ENCODE data around the gene SLC2A10. TPM values are rescaled to one million over a fixed set of nuclear protein-coding genes. Genes with fewer than 3 reads are reported as not detected.

Gene SLC2A10
- total RNA-seq, 1 donor from 2014 or later: 12.7 TPM

- Histone ChIP-seq H3K79me2 (ENCODE audit: insufficient read depth, low read length) (peaks cover 48% of the 10 kb centered on the region), H3K4me3 (ENCODE audit: insufficient read depth, low read depth, low read length) (peak within 1 kb of the TSS; percentile 92), H3K27me3 (ENCODE audit: insufficient read depth, low read length) (no peaks in the 10 kb centered on the region), H3K9me3 (ENCODE audit: insufficient read depth, low read depth, low read length) (no peaks in the 10 kb centered on the region), H3K27ac (ENCODE audit: low read depth, low read length) (peak within 1 kb of the TSS; percentile 94), H3K36me3 (ENCODE audit: insufficient read depth, low read length) (peaks cover 19% of the 10 kb centered on the region), H2AFZ (ENCODE audit: low read depth, low read length) (peak within 1 kb of the TSS; percentile 75), H4K20me1 (ENCODE audit: insufficient read depth, low read length) (peaks cover 33% of the 10 kb centered on the region), H3K4me2 (ENCODE audit: low read length) (peak within 1 kb of the TSS; percentile 94), H3K9ac (ENCODE audit: low read length) (peak within 1 kb of the TSS; percentile 95), H3K4me1 (ENCODE audit: insufficient read depth, low read length) (peaks cover 16% of the 10 kb centered on the region)
- Mint-ChIP-seq H3K27ac (ENCODE audit: unreplicated experiment) (peak within 1 kb of the TSS; percentile 97), H3K4me1 (ENCODE audit: low read depth, unreplicated experiment) (peaks cover 4% of the 10 kb centered on the region), H3K36me3 (ENCODE audit: low read depth, unreplicated experiment) (peaks cover 6% of the 10 kb centered on the region), H3K27me3 (ENCODE audit: low read depth, unreplicated experiment) (no peaks in the 10 kb centered on the region), H3K4me3 (ENCODE audit: unreplicated experiment) (peak within 1 kb of the TSS; percentile 95), H3K9me3 (ENCODE audit: unreplicated experiment) (no peaks in the 10 kb centered on the region)
- TF ChIP-seq EZH2 (IDR thresholded peaks at IDR 0.05; ENCODE audit: insufficient read depth, low read length) (no peak), CTCF (IDR thresholded peaks at IDR 0.05; ENCODE audit: insufficient read depth, low read depth, low read length) (no peak)
- FAIRE-seq (peak; percentile 74), DNase-seq (ENCODE audit: low read depth) (peak; percentile 100)
Observed at GRCh38 chr20:46689082-46689753, 20.2 kb upstream of the SLC2A10 start, which contains the start of gene TP53RK. TSS of gene TP53RK (minus strand) at chr20:46689444. CDS start at chr20:46689414, 30 bp downstream.

GRCh38 chr20:46689754-46690085 is 19.7 kb upstream of the SLC2A10 start:
- no peaks in the 10 kb centered on the region for H3K9me3 Mint-ChIP-seq (ENCODE audit: unreplicated experiment)
- H3K4me1 Mint-ChIP-seq (ENCODE audit: low read depth, unreplicated experiment): peaks cover 4% of the 10 kb centered on the region
- Histone ChIP-seq H2AFZ (ENCODE audit: low read depth, low read length) (peak overlapping the region; percentile 75), H3K4me3 (ENCODE audit: insufficient read depth, low read depth, low read length) (peak overlapping the region; percentile 92), H3K79me2 (ENCODE audit: insufficient read depth, low read length) (peaks cover 43% of the 10 kb centered on the region), H3K4me1 (ENCODE audit: insufficient read depth, low read length) (peaks cover 12% of the 10 kb centered on the region), H3K36me3 (ENCODE audit: insufficient read depth, low read length) (peaks cover 17% of the 10 kb centered on the region), H3K4me2 (ENCODE audit: low read length) (peak overlapping the region; percentile 93), H3K9ac (ENCODE audit: low read length) (peak overlapping the region; percentile 95), H3K27ac (ENCODE audit: low read depth, low read length) (peak overlapping the region; percentile 82), H4K20me1 (ENCODE audit: insufficient read depth, low read length) (peaks cover 30% of the 10 kb centered on the region), H3K9me3 (ENCODE audit: insufficient read depth, low read depth, low read length) (no peaks in the 10 kb centered on the region), H3K27me3 (ENCODE audit: insufficient read depth, low read length) (no peaks in the 10 kb centered on the region)
- H3K4me3 Mint-ChIP-seq (ENCODE audit: unreplicated experiment): peak overlapping the region; percentile 92
- DNase-seq (ENCODE audit: low read depth) (no peak), FAIRE-seq (no peak)
- peaks cover 6% of the 10 kb centered on the region for H3K36me3 Mint-ChIP-seq (ENCODE audit: low read depth, unreplicated experiment)
- H3K27ac Mint-ChIP-seq (ENCODE audit: unreplicated experiment): peak overlapping the region; percentile 97
- H3K27me3 Mint-ChIP-seq (ENCODE audit: low read depth, unreplicated experiment): no peaks in the 10 kb centered on the region
- TF ChIP-seq CTCF (IDR thresholded peaks at IDR 0.05; ENCODE audit: insufficient read depth, low read depth, low read length) (no peak), EZH2 (IDR thresholded peaks at IDR 0.05; ENCODE audit: insufficient read depth, low read length) (no peak)
